ENCODE results near the gene OR52E1. TPM values are rescaled to one million over a fixed set of nuclear protein-coding genes. Genes with fewer than 3 reads are reported as not detected.

Gene OR52E1
- total RNA-seq, 1 donor from 2014 or later = not detected

DNA sequence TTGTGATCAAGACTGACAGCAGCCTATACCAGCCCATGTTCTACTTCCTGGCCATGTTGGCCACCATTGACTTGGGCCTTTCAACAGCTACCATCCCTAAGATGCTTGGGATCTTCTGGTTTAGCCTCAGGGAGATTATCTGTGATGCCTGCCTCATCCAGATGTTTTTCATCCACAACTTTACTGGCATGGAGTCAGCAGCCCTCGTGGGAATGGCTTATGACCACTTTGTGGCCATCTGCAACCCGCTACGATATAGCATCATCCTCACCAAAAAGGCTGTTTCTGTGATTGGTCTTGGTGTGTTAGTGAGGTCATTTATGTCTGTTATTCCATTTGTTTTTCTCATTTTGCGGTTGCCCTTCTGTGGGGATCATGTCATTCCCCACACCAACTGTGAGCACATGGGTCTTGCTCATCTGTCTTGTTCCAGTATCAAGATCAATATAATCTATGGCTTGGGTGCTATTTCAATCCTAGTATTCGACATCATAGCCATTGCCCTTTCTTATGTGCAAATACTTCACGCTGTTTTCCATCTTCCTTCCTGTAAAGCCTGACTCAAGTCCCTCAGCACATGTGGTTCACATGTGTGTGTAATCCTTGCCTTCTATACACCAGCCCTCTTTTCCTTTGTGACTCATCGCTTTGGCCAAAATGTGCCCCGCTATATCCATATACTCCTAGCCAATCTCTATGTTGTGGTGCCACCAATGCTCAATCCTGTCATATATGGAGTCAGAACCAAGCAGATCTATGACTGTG, 23.6 kb downstream of the OR52E1 start:
- no peaks in the 10 kb centered on the region for H3K9me3 Mint-ChIP-seq
- H3K4me3 Mint-ChIP-seq = no peak overlapping the region
- TF ChIP-seq CTCF (conservative IDR thresholded peaks at IDR 0.05) = no peak
- no peaks in the 10 kb centered on the region for H3K4me1 Mint-ChIP-seq (ENCODE audit: unreplicated experiment)
- H3K27ac Mint-ChIP-seq = no peak overlapping the region
- peaks cover 4% of the 10 kb centered on the region for H3K27me3 Mint-ChIP-seq
- DNase-seq (ENCODE audit: extremely low spot score, unreplicated experiment) = no peak
- H3K36me3 Mint-ChIP-seq = no peaks in the 10 kb centered on the region

GRCh38 chr11:5096011-5096410, 26.6 kb downstream of the OR52E1 start:
- Mint-ChIP-seq H3K4me3 (no peak overlapping the region), H3K9me3 (no peaks in the 10 kb centered on the region), H3K27ac (no peak overlapping the region), H3K36me3 (no peaks in the 10 kb centered on the region), H3K4me1 (ENCODE audit: unreplicated experiment) (no peaks in the 10 kb centered on the region), H3K27me3 (no peaks in the 10 kb centered on the region)
- DNase-seq (ENCODE audit: extremely low spot score, unreplicated experiment) = no peak
- no peak for TF ChIP-seq CTCF (conservative IDR thresholded peaks at IDR 0.05)

DNA sequence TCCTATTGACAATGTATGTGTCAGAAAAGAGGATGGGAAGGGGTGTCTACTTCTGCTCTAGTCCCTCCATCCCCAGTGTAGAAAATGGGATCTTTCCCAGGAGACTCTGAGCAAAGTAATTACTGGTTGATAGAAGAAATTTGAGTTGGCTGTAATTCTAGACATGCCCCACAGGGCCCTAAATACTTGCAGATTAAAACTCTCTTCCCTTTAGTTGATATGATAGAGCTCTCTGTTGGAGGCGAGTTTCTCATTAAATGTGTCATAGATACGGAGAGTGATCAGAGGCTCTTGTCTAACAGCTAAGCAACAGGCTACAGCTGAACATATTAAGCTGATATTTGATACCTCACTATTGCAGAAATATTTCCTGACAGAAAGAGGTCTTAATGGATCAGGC, 32.9 kb downstream of the OR52E1 start:
- no peaks in the 10 kb centered on the region for H3K9me3 Mint-ChIP-seq
- no peaks in the 10 kb centered on the region for H3K36me3 Mint-ChIP-seq

DNA sequence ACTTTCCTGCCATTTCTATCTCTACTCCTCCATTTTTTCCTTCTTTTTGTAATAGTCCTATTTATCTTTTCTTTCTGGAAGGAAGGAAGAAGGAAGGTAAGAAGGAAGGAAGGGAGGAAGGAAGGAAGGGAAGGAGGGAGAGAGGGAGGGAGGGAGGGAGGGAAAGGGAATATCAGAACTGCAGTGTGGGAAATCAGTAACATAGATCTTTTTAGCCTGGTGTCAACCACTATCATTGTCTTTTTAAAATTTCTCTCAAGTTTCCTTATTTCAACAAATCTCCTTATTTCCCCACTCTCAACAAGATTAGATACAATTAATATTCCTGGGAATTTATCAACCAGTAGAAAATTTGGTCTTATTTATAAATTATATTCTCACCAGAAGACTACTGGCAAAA, 33.7 kb downstream of the OR52E1 start:
- Mint-ChIP-seq H3K27me3 (no peaks in the 10 kb centered on the region), H3K4me3 (no peak overlapping the region), H3K9me3 (no peaks in the 10 kb centered on the region), H3K4me1 (ENCODE audit: unreplicated experiment) (peaks cover 10% of the 10 kb centered on the region), H3K36me3 (no peaks in the 10 kb centered on the region), H3K27ac (no peak overlapping the region)
- TF ChIP-seq CTCF (conservative IDR thresholded peaks at IDR 0.05) = no peak
- DNase-seq (ENCODE audit: extremely low spot score, unreplicated experiment) = no peak

More for the DNA sequence above, 32.9 kb downstream of the OR52E1 start:
- no peak for DNase-seq (ENCODE audit: extremely low spot score, unreplicated experiment)
- no peak overlapping the region for H3K27ac Mint-ChIP-seq
- H3K27me3 Mint-ChIP-seq = no peaks in the 10 kb centered on the region
- TF ChIP-seq CTCF (conservative IDR thresholded peaks at IDR 0.05) = no peak
- H3K4me3 Mint-ChIP-seq = no peak overlapping the region
- peaks cover 10% of the 10 kb centered on the region for H3K4me1 Mint-ChIP-seq (ENCODE audit: unreplicated experiment)

DNA sequence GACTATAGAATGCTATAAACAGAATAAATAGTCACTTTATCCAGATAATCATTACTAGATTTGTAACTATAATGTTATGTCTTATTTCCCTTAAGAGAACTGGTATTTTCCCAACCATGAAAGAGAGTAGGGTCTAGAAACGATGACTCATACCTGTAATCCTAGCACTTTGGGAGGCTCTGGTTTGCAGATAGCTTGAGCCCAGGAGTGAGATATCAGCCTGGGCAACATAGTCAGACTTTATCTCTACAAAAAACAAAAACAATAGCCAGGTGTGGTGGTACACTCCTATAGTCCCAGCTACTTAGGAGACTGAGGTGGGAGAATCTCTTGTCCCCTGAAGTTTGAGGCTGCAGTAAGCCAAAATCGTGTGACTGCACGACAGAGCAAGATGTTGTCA, 37.9 kb downstream of the OR52E1 start:
- H3K36me3 Mint-ChIP-seq = no peaks in the 10 kb centered on the region
- H3K9me3 Mint-ChIP-seq = no peaks in the 10 kb centered on the region
- DNase-seq (ENCODE audit: extremely low spot score, unreplicated experiment) = no peak
- H3K4me3 Mint-ChIP-seq = no peak overlapping the region
- no peak overlapping the region for H3K27ac Mint-ChIP-seq
- H3K27me3 Mint-ChIP-seq = no peaks in the 10 kb centered on the region
- TF ChIP-seq CTCF (conservative IDR thresholded peaks at IDR 0.05) = no peak
- peaks cover 6% of the 10 kb centered on the region for H3K4me1 Mint-ChIP-seq (ENCODE audit: unreplicated experiment)
